ENCODE measurements around the gene PIK3R5.
"Not testable (repeated sequence)": the region's sequence is repeated elsewhere in the genome, so short reads cannot be mapped to it uniquely, and the experiment has no call there.

The PIK3R5 gene

GRCh38 chr17:8965394-8966168 is at the start of gene PIK3R5:
Gene PIK3R5 (minus strand): TSS chr17:8965707. CDS start chr17:8911494, 54,213 bp downstream.
- peak; percentile 88 for DNase-seq

- no peak for DNase-seq
These were observed 45.5 kb upstream of the PIK3R5 start for GRCh38 chr17:9011001-9011400.

GRCh38 chr17:9009737-9010136 is 44.2 kb upstream of the PIK3R5 start:
- no peak for DNase-seq

- DNase-seq, result no peak
These were observed 43.6 kb upstream of the PIK3R5 start for GRCh38 chr17:9009096-9009495.

GRCh38 chr17:9007052-9007714 is 41.7 kb upstream of the PIK3R5 start:
- DNase-seq, result no peak

- no peak for DNase-seq
These were observed 40.8 kb upstream of the PIK3R5 start for GRCh38 chr17:9006175-9006767.

GRCh38 chr17:9004961-9005285 is 39.4 kb upstream of the PIK3R5 start:
- no peak for DNase-seq

GRCh38 chr17:9004132-9004960 is 38.8 kb upstream of the PIK3R5 start:
- no peak for DNase-seq

GRCh38 chr17:9003355-9004131 is 38.0 kb upstream of the PIK3R5 start:
- no peak for DNase-seq

- peak; percentile 26 for DNase-seq
These were observed 37.3 kb upstream of the PIK3R5 start for GRCh38 chr17:9002606-9003354.

GRCh38 chr17:9002227-9002605 is 36.7 kb upstream of the PIK3R5 start:
- DNase-seq, result no peak

- no peak for DNase-seq
These were observed 36.1 kb upstream of the PIK3R5 start for GRCh38 chr17:9001559-9001958.

- DNase-seq, result peak; percentile 83
These were observed 32.6 kb upstream of the PIK3R5 start for GRCh38 chr17:8997994-8998628.

- no peak for DNase-seq
These were observed 30.2 kb upstream of the PIK3R5 start for GRCh38 chr17:8995711-8996110.

- peak; percentile 53 for DNase-seq
These were observed 28.8 kb upstream of the PIK3R5 start for GRCh38 chr17:8994319-8994718.

GRCh38 chr17:8991514-8992285 is 26.2 kb upstream of the PIK3R5 start:
- peak; percentile 73 for DNase-seq

- DNase-seq, result not testable (repeated sequence)
These were observed 22.9 kb upstream of the PIK3R5 start for GRCh38 chr17:8988263-8988935.

GRCh38 chr17:8986295-8986694 is 20.8 kb upstream of the PIK3R5 start:
- no peak for DNase-seq

- DNase-seq, result no peak
These were observed 19.7 kb upstream of the PIK3R5 start for GRCh38 chr17:8985054-8985701.
